B cell (primary cell): ENCODE results near the gene MMP14. TPM values are rescaled to one million over a fixed set of nuclear protein-coding genes. Genes with fewer than 3 reads are reported as not detected.

ENCODE experiments used
- ATAC-seq: fragments of 200-7000 bp; cut with Tn5 transposase; one replicate; pipeline ENCODE4 v1.10.0; 2021; ENCODE audit warnings: low read depth, mild to moderate bottlenecking, moderate number of reproducible peaks, moderate library complexity
- CTCF ChIA-PET: fragments of 350-600 bp; sonication (Branson Sonifier 250); formaldehyde crosslinking; loops from one replicate; lab custom pipeline; 2021; ENCODE audit warnings: antibody characterized with exemption, inconsistent platforms; lab: Charles Lee
- POLR2A ChIA-PET: fragments of 350-600 bp; sonication (Branson Sonifier 250); formaldehyde crosslinking; loops from one replicate; lab custom pipeline; 2021; ENCODE audit warnings: antibody characterized with exemption; lab: Charles Lee
- DNase-seq: peaks from one replicate; pipeline ENCODE4 v3.0.0; 2013
- H2AFZ ChIP-seq: 2 replicates; pipeline ENCODE4 v1.6.1; 2012; ENCODE audit warnings: mild to moderate bottlenecking, low read depth, low read length; ENCODE audit not compliant: insufficient read depth, poor library complexity, severe bottlenecking
- H3K27ac ChIP-seq, 2 donors: 1 replicate in 1 of 2; 2 replicates in 1 of 2; pipeline ENCODE4 v1.5.1; 2012 to 2013; ENCODE audit warnings: low read length in 2 of 2, mild to moderate bottlenecking in 2 of 2, moderate library complexity in 1 of 2
- H3K27me3 ChIP-seq, 4 experiments: fragments of 200-600 bp in 1 of 4; sonication (generic) in 1 of 4; replicated peaks in 1 of 4; 1 replicate in 2 of 4; 2 replicates in 2 of 4; pipeline versions ENCODE4 v1.6.1 to v1.7.0; 2013 to 2016; ENCODE audit warnings: low read length in 3 of 4, mild to moderate bottlenecking in 2 of 4, mixed read lengths in 1 of 4, moderate library complexity in 1 of 4; ENCODE audit not compliant: insufficient read depth in 4 of 4, control insufficient read depth in 3 of 4; ENCODE audit errors: control extremely low read depth in 1 of 4
- H3K36me3 ChIP-seq, 2 experiments: replicated peaks in 1 of 2; 1 replicate in 1 of 2; 2 replicates in 1 of 2; pipeline versions ENCODE4 v1.6.1 to v1.7.1; 2013; ENCODE audit warnings: low read length in 1 of 2; ENCODE audit not compliant: insufficient read depth in 2 of 2, control insufficient read depth in 1 of 2; ENCODE audit errors: control extremely low read depth in 1 of 2, extremely low read depth in 1 of 2
- H3K4me1 ChIP-seq, 2 donors: fragments of 200-600 bp in 1 of 2; sonication (generic) in 1 of 2; 1 replicate in 1 of 2; 2 replicates in 1 of 2; pipeline versions ENCODE4 v1.5.1 to v1.6.1; 2013 to 2017; ENCODE audit warnings: low read length in 2 of 2; ENCODE audit not compliant: control insufficient read depth in 2 of 2, insufficient read depth in 2 of 2
- H3K4me2 ChIP-seq: replicated peaks from 2 replicates; pipeline ENCODE3; 2012; ENCODE audit warnings: mild to moderate bottlenecking, low read depth, low read length; ENCODE audit not compliant: poor library complexity, severe bottlenecking
- H3K4me3 ChIP-seq, 5 experiments: fragments of 200-600 bp in 1 of 5; sonication (generic) in 1 of 5; 1 replicate in 3 of 5; 2 replicates in 2 of 5; pipeline versions ENCODE4 v1.5.1 to v1.7.0; 2011 to 2016; ENCODE audit warnings: low read length in 4 of 5, mild to moderate bottlenecking in 4 of 5, low read depth in 2 of 5, control low read depth in 1 of 5, moderate library complexity in 1 of 5; ENCODE audit not compliant: insufficient read depth in 1 of 5; ENCODE audit errors: control extremely low read depth in 1 of 5, extremely low read depth in 1 of 5
- H3K79me2 ChIP-seq: fragments of 200-600 bp; sonication (generic); one replicate; pipeline ENCODE4 v1.6.0; 2016; ENCODE audit warnings: low read length; ENCODE audit not compliant: control insufficient read depth, insufficient read depth
- H3K9ac ChIP-seq: fragments of 200-600 bp; sonication (generic); 2 replicates; pipeline ENCODE4 v1.6.1; 2017; ENCODE audit warnings: mild to moderate bottlenecking, low read length, moderate library complexity
- H3K9me3 ChIP-seq, 3 donors: one replicate each; pipeline versions ENCODE4 v1.6.1 to v1.7.1; 2013; ENCODE audit warnings: low read length in 2 of 3; ENCODE audit not compliant: control insufficient read depth in 2 of 3, insufficient read depth in 1 of 3; ENCODE audit errors: control extremely low read depth in 1 of 3
- H4K20me1 ChIP-seq: 2 replicates; pipeline ENCODE4 v1.6.0; 2012; ENCODE audit warnings: mild to moderate bottlenecking, low read length; ENCODE audit not compliant: insufficient read depth, control insufficient read depth, poor library complexity, severe bottlenecking
- H3K27ac Mint-ChIP-seq: one replicate; pipeline ENCODE4 v1.8.0; 2021; ENCODE audit warnings: mixed read lengths
- H3K27me3 Mint-ChIP-seq: one replicate; pipeline ENCODE4 v1.8.0; 2021; ENCODE audit warnings: mixed read lengths
- H3K4me1 Mint-ChIP-seq: one replicate; pipeline ENCODE4 v1.8.0; 2021; ENCODE audit warnings: mixed read lengths
- H3K4me3 Mint-ChIP-seq: one replicate; pipeline ENCODE4 v1.8.0; 2021; ENCODE audit warnings: mixed read lengths
- H3K9me3 Mint-ChIP-seq: one replicate; pipeline ENCODE4 v1.8.0; 2022; ENCODE audit warnings: mixed read lengths; ENCODE audit not compliant: insufficient read depth
- EZH2 ChIP-seq: IDR thresholded peaks from 2 replicates; pipeline ENCODE4 v1.6.1; 2012; ENCODE audit warnings: borderline replicate concordance, low read depth, mild to moderate bottlenecking, moderate library complexity, low read length; ENCODE audit not compliant: insufficient read depth, poor library complexity, severe bottlenecking
- WGBS: methylation state at CpG from one replicate; pipeline ENCODE4 v1.1.5; 2013; ENCODE audit warnings: missing lambda C conversion rate; ENCODE audit not compliant: insufficient coverage; 5-methylcytosine and 5-hydroxymethylcytosine counted together
- intact Hi-C: fragments of 100-400 bp; cut with micrococcal nuclease; formaldehyde crosslinking; loops from one replicate; pipeline ENCODE4 v1.10.0; 2022
- polyA plus RNA-seq: library from polyadenylated mRNA; depleted of rRNA; stranded (reverse); fragments of >200 nt; gene quantifications from 2 replicates; pipeline ENCODE4 v1.2.3, GENCODE V29; 2012
- total RNA-seq, 2 donors: library from RNA; stranded (reverse); fragments of 120-200 nt in 1 of 2; gene quantifications; 1 replicate in 1 of 2; 2 replicates in 1 of 2; pipeline versions ENCODE4 v1.2.3 to v1.2.4, GENCODE V29; 2013 to 2022
- TF ChIP-seq, protein P1 (sequence below): fragments of 200-600 bp; IDR thresholded peaks from one replicate; pipeline ENCODE4 v1.8.0; 2022; ENCODE audit warnings: antibody characterized with exemption, mild to moderate bottlenecking

The MMP14 gene
- total and polyA plus RNA-seq, 2 donors (not counting 1 experiment from before 2014, with no cell fraction given): 1.0 to 3.5 TPM

DNA sequence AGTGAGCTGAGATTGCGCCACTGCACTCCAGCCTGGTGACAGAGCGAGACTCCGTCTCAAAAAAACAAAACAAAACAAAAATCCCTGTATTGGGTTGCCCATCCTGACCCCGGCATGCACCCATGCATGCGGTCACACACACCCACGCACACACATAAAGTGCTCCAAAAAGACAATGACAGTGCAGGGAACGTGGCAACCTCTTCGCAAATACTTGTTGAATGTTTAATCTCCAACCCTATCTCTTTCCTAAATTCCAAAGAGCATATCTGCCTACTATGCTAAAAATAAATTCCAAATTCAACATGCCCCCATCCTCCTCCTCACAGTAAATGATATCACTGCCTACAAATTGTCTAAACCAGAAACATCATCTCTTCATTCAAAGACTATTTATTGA lies 34.7 kb upstream of the MMP14 start:
- Histone ChIP-seq H3K4me3 (no peak overlapping the region), H3K36me3 (peaks cover 0 to 6% of the 10 kb centered on the region in 2 experiments), H3K79me2 (peaks cover 19% of the 10 kb centered on the region), H3K9ac (no peak overlapping the region), H3K4me2 (no peak overlapping the region), H4K20me1 (no peaks in the 10 kb centered on the region), H3K4me1 (peaks cover 25 to 41% of the 10 kb centered on the region in 2 donors), H3K27ac (no peak overlapping the region), H2AFZ (no peak overlapping the region), H3K9me3 (peaks cover 0 to 4% (median 0%) of the 10 kb centered on the region in 3 donors), H3K27me3 (no peaks in the 10 kb centered on the region)
- POLR2A ChIA-PET: interaction anchor here (1.5 kb wide), 1 partner anchor 70 kb away, joined by 3 read pairs; no protein-coding TSS in a partner anchor
- ATAC-seq (no peak), DNase-seq (no peak)
- Mint-ChIP-seq H3K4me1 (peaks cover 79% of the 10 kb centered on the region), H3K9me3 (no peaks in the 10 kb centered on the region), H3K4me3 (no peak overlapping the region), H3K27ac (peak overlapping the region; percentile 44), H3K27me3 (no peaks in the 10 kb centered on the region)
- 86% methylated on average over 5 of the region's 8 CpGs for WGBS
- TF ChIP-seq, protein P1, sequence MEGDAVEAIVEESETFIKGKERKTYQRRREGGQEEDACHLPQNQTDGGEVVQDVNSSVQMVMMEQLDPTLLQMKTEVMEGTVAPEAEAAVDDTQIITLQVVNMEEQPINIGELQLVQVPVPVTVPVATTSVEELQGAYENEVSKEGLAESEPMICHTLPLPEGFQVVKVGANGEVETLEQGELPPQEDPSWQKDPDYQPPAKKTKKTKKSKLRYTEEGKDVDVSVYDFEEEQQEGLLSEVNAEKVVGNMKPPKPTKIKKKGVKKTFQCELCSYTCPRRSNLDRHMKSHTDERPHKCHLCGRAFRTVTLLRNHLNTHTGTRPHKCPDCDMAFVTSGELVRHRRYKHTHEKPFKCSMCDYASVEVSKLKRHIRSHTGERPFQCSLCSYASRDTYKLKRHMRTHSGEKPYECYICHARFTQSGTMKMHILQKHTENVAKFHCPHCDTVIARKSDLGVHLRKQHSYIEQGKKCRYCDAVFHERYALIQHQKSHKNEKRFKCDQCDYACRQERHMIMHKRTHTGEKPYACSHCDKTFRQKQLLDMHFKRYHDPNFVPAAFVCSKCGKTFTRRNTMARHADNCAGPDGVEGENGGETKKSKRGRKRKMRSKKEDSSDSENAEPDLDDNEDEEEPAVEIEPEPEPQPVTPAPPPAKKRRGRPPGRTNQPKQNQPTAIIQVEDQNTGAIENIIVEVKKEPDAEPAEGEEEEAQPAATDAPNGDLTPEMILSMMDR: no peak
- TF ChIP-seq EZH2: no peak
- intact Hi-C loops: no loop called here
- CTCF ChIA-PET: interaction anchor here (0.7 to 14.9 kb wide), 3 partner anchors 11 to 20 kb away, joined by 3 to 129 read pairs (median 10); no protein-coding TSS in a partner anchor

DNA sequence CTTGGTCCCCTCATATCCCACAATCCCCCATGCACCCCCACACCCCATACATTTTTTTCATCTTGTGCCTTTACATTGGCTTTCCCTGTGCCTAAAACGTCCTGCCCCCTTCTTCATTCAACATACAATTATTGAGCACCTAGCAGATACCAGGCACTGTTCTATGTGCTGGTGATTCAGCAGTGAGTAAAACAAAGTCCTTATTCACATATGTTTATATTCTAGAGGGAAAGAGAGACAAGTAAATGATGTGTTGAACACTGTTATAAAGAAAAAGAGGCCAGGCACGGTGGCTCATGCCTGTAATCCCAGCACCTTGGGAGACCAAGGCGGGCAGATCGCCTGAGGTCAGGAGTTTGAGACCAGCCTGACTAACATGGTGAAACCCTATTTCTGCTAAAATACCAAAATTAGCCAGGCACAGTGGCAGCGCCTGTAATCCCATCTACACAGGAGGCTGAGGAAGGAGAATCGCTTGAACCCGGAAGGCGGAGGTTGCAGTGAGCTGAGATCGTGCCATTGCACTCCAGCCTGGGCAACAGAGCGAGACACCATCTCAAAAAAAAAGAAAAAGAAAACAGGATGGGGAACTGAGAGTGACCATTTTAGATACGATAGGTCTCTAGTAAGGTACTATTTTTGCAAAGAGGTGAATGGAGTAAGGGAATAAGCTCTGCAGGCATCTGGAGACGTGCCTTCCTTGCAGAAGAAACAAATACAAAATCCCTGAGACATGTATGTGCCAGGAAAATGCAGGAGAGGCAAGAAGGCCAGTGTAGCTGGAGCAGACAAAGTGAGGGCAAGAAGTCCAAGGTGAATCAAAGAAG lies 33.3 kb upstream of the MMP14 start:
- no peaks in the 10 kb centered on the region for H3K27me3 Mint-ChIP-seq
- H3K9me3 Mint-ChIP-seq: no peaks in the 10 kb centered on the region
- H3K9me3 ChIP-seq: peaks cover 0 to 4% (median 0%) of the 10 kb centered on the region in 3 donors
- peak overlapping the region; percentile 94 for H3K27ac Mint-ChIP-seq
- intact Hi-C loops: loop anchor here (1.0 kb wide), 3 partner anchors 8 to 13 kb away; no protein-coding TSS in a partner anchor
- no peak overlapping the region for H3K9ac ChIP-seq
- no peak for TF ChIP-seq EZH2
- TF ChIP-seq, protein P1: no peak
- WGBS: 82% methylated on average over 4 of the region's 12 CpGs
- peaks cover 79% of the 10 kb centered on the region for H3K4me1 Mint-ChIP-seq
- POLR2A ChIA-PET: interaction anchor here (0.7 to 2.8 kb wide), 8 partner anchors 9 to 69 kb away, joined by 3 to 9 read pairs (median 4); partner anchors contain the start of gene SLC7A7
- ATAC-seq (peak; percentile 85), DNase-seq (peak; percentile 55)
- peak overlapping the region; percentile 29 for H2AFZ ChIP-seq
- peak overlapping the region; percentile 51 for H3K4me2 ChIP-seq
- H4K20me1 ChIP-seq: no peaks in the 10 kb centered on the region
- H3K4me1 ChIP-seq: peaks cover 25 to 47% of the 10 kb centered on the region in 2 donors
- H3K27me3 ChIP-seq: no peaks in the 10 kb centered on the region
- CTCF ChIA-PET: interaction anchor here (0.7 to 14.9 kb wide), 7 partner anchors 9 to 247 kb away, joined by 3 to 129 read pairs (median 5); no protein-coding TSS in a partner anchor
- peak overlapping the region in 1 of 5 experiments; percentile 5 for H3K4me3 ChIP-seq
- peak overlapping the region; percentile 1 to 71 for H3K27ac ChIP-seq
- peaks cover 19% of the 10 kb centered on the region for H3K79me2 ChIP-seq
- peaks cover 0 to 1% of the 10 kb centered on the region in 2 experiments for H3K36me3 ChIP-seq
- H3K4me3 Mint-ChIP-seq: peak overlapping the region; percentile 82
